Astrocyte (in vitro differentiated cells and primary cell): ENCODE measurements around the gene FN3KRP. TPM values are rescaled to one million over a fixed set of nuclear protein-coding genes. Genes with fewer than 3 reads are reported as not detected.

Source experiments
- DNase-seq: peaks from one replicate; pipeline ENCODE4 v3.0.0-alpha.2; 2010; ENCODE audit warnings: low read depth
- FAIRE-seq: peaks from 2 replicates; lab custom pipeline; 2011; peaks lifted over from hg19 to GRCh38; lab: Jason Lieb, UNC
- H2AFZ ChIP-seq: 2 replicates; pipeline ENCODE4 v1.6.0; 2012; ENCODE audit warnings: low read depth, low read length, inconsistent platforms
- H3K27ac ChIP-seq: 2 replicates; pipeline ENCODE4 v1.5.1; 2011; ENCODE audit warnings: low read depth, low read length, inconsistent platforms
- H3K27me3 ChIP-seq: 2 replicates; pipeline ENCODE4 v1.6.0; 2011; ENCODE audit warnings: low read length, inconsistent platforms; ENCODE audit not compliant: insufficient read depth
- H3K36me3 ChIP-seq: 2 replicates; pipeline ENCODE4 v1.5.1; 2011; ENCODE audit warnings: low read length, inconsistent platforms; ENCODE audit not compliant: insufficient read depth
- H3K4me1 ChIP-seq: 2 replicates; pipeline ENCODE4 v1.5.1; 2011; ENCODE audit warnings: low read length, inconsistent platforms; ENCODE audit not compliant: insufficient read depth
- H3K4me2 ChIP-seq: 2 replicates; pipeline ENCODE4 v1.6.0; 2012; ENCODE audit warnings: low read length, inconsistent platforms
- H3K4me3 ChIP-seq: 2 replicates; pipeline ENCODE4 v1.5.1; 2011; ENCODE audit warnings: low read depth, mild to moderate bottlenecking, low read length, inconsistent platforms; ENCODE audit not compliant: insufficient read depth
- H3K79me2 ChIP-seq: 2 replicates; pipeline ENCODE4 v1.6.0; 2012; ENCODE audit warnings: mild to moderate bottlenecking, low read length, inconsistent platforms; ENCODE audit not compliant: insufficient read depth
- H3K9ac ChIP-seq: 2 replicates; pipeline ENCODE4 v1.6.0; 2012; ENCODE audit warnings: mild to moderate bottlenecking, low read length, inconsistent platforms
- H3K9me3 ChIP-seq: 2 replicates; pipeline ENCODE4 v1.5.1; 2012; ENCODE audit warnings: low read depth, mild to moderate bottlenecking, low read length, inconsistent platforms; ENCODE audit not compliant: insufficient read depth
- H4K20me1 ChIP-seq: 2 replicates; pipeline ENCODE4 v1.6.0; 2012; ENCODE audit warnings: low read length, inconsistent platforms; ENCODE audit not compliant: insufficient read depth
- H3K27ac Mint-ChIP-seq: one replicate; pipeline ENCODE4 v1.8.0; 2021; ENCODE audit warnings: mild to moderate bottlenecking, mixed read lengths; ENCODE audit not compliant: unreplicated experiment
- H3K27me3 Mint-ChIP-seq: one replicate; pipeline ENCODE4 v1.8.0; 2021; ENCODE audit warnings: low read depth, mixed read lengths; ENCODE audit not compliant: unreplicated experiment
- H3K36me3 Mint-ChIP-seq: one replicate; pipeline ENCODE4 v1.8.0; 2021; ENCODE audit warnings: low read depth, mixed read lengths; ENCODE audit not compliant: unreplicated experiment
- H3K4me1 Mint-ChIP-seq: one replicate; pipeline ENCODE4 v1.8.0; 2021; ENCODE audit warnings: low read depth, mixed read lengths; ENCODE audit not compliant: unreplicated experiment
- H3K4me3 Mint-ChIP-seq: one replicate; pipeline ENCODE4 v1.8.0; 2021; ENCODE audit warnings: mild to moderate bottlenecking, moderate library complexity, mixed read lengths; ENCODE audit not compliant: unreplicated experiment
- H3K9me3 Mint-ChIP-seq: one replicate; pipeline ENCODE4 v1.8.0; 2021; ENCODE audit warnings: mild to moderate bottlenecking, mixed read lengths; ENCODE audit not compliant: unreplicated experiment
- CTCF ChIP-seq: IDR thresholded peaks from 2 replicates; pipeline ENCODE4 v1.5.1; 2011; ENCODE audit warnings: low read depth, mild to moderate bottlenecking, inconsistent platforms, low read length, moderate library complexity; ENCODE audit not compliant: insufficient read depth
- EZH2 ChIP-seq: IDR thresholded peaks from 2 replicates; pipeline ENCODE4 v1.6.1; 2012; ENCODE audit warnings: mild to moderate bottlenecking, low read length, inconsistent platforms; ENCODE audit not compliant: insufficient read depth
- total RNA-seq: library from RNA; stranded (reverse); gene quantifications from 2 replicates; pipeline ENCODE4 v1.2.1, GENCODE V29; 2021

FN3KRP gene
- total RNA-seq, 1 donor from 2014 or later, result 14.8 TPM

DNA sequence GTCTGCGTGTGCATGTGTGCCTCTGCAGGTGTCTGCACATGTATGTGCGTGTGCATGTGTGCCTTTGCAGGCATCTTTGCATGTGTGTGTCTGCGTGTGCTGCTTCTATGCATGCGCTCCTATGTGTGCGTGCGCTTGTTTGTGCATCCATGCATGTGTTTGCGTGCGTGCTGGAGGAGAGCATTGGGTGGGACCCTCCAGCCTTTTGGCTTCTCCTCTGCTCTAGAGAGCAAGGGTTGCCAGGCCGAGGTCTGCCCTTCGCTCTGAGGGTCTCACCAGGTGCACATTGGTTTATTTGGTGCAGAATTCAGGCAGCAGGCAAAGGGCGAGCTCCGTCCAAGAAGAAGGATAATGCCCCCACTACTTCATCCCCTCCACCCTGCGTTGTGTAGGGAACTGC is 17.0 kb upstream of the FN3KRP start:
- H3K27me3 ChIP-seq, result peaks cover 2% of the 10 kb centered on the region
- peaks cover 10% of the 10 kb centered on the region for H3K79me2 ChIP-seq
- Mint-ChIP-seq H3K4me1 (peaks cover 2% of the 10 kb centered on the region), H3K36me3 (peaks cover 7% of the 10 kb centered on the region), H3K27me3 (peaks cover 9% of the 10 kb centered on the region), H3K9me3 (peaks cover 11% of the 10 kb centered on the region), H3K4me3 (peak overlapping the region; percentile 87), H3K27ac (no peak overlapping the region)
- TF ChIP-seq EZH2 (no peak), CTCF (no peak)
- no peaks in the 10 kb centered on the region for H3K36me3 ChIP-seq
- peak overlapping the region; percentile 96 for H2AFZ ChIP-seq
- peaks cover 11% of the 10 kb centered on the region for H4K20me1 ChIP-seq
- FAIRE-seq (no peak), DNase-seq (no peak)
- H3K4me3 ChIP-seq, result peak overlapping the region; percentile 70
- peaks cover 4% of the 10 kb centered on the region for H3K9me3 ChIP-seq
- H3K27ac ChIP-seq, result no peak overlapping the region
- peaks cover 9% of the 10 kb centered on the region for H3K4me1 ChIP-seq
- H3K9ac ChIP-seq, result no peak overlapping the region
- H3K4me2 ChIP-seq, result peak overlapping the region; percentile 85

- peaks cover 6% of the 10 kb centered on the region for H3K4me1 ChIP-seq
- H3K9ac ChIP-seq, result no peak overlapping the region
- no peak for FAIRE-seq
- DNase-seq, result no peak
- H3K27me3 ChIP-seq, result peaks cover 2% of the 10 kb centered on the region
- peaks cover under 1% of the 10 kb centered on the region for H3K4me1 Mint-ChIP-seq
- H3K4me3 ChIP-seq, result no peak overlapping the region
- H3K9me3 ChIP-seq, result no peaks in the 10 kb centered on the region
- no peak overlapping the region for H3K27ac ChIP-seq
- H2AFZ ChIP-seq, result no peak overlapping the region
- TF ChIP-seq EZH2 (no peak), CTCF (no peak)
- H3K79me2 ChIP-seq, result no peaks in the 10 kb centered on the region
- H3K36me3 Mint-ChIP-seq, result no peaks in the 10 kb centered on the region
- H3K4me3 Mint-ChIP-seq, result no peak overlapping the region
- no peaks in the 10 kb centered on the region for H3K9me3 Mint-ChIP-seq
- peaks cover 9% of the 10 kb centered on the region for H3K27me3 Mint-ChIP-seq
- H3K36me3 ChIP-seq, result no peaks in the 10 kb centered on the region
- peaks cover 4% of the 10 kb centered on the region for H4K20me1 ChIP-seq
- no peak overlapping the region for H3K4me2 ChIP-seq
- no peak overlapping the region for H3K27ac Mint-ChIP-seq
Observed at GRCh38 chr17:82702231-82702927, 14.1 kb upstream of the FN3KRP start.
